GM12874 (cell line): ENCODE measurements around the gene SNX2.

Experiments
- CTCF ChIP-seq: IDR thresholded peaks from 2 replicates; pipeline ENCODE4 v1.5.1; 2011; ENCODE audit warnings: low read depth, mild to moderate bottlenecking, control low read depth, low read length, moderate library complexity; ENCODE audit not compliant: insufficient read depth

Gene SNX2

GRCh38 chr5:122788371-122788770, 13.5 kb downstream of the SNX2 start:
- TF ChIP-seq CTCF: no peak

- no peak for TF ChIP-seq CTCF
These were observed 14.1 kb downstream of the SNX2 start for GRCh38 chr5:122788996-122789395.

GRCh38 chr5:122789461-122790171, 14.7 kb downstream of the SNX2 start:
- no peak for TF ChIP-seq CTCF

GRCh38 chr5:122790354-122791103, 15.6 kb downstream of the SNX2 start:
- no peak for TF ChIP-seq CTCF

- TF ChIP-seq CTCF: no peak
These were observed 30.6 kb downstream of the SNX2 start for GRCh38 chr5:122805481-122805880.

GRCh38 chr5:122810405-122810804, 35.5 kb downstream of the SNX2 start:
- TF ChIP-seq CTCF: no peak

- no peak for TF ChIP-seq CTCF
These were observed 40.4 kb downstream of the SNX2 start for GRCh38 chr5:122815218-122815767.
